SK-N-MC (cell line): Measurements from ENCODE around the gene PCSK4.

Experiments
- EZH2 ChIP-seq: fragments of 200-600 bp; sonication (generic); IDR thresholded peaks from one replicate; pipeline ENCODE4 v1.6.1; 2017; ENCODE audit warnings: antibody characterized with exemption
- FOXP2 ChIP-seq: optimal IDR thresholded peaks from 2 replicates; pipeline ENCODE3; 2011; ENCODE audit warnings: mild to moderate bottlenecking, moderate library complexity; ENCODE audit not compliant: insufficient read depth; ENCODE audit errors: extremely low read length, control extremely low read depth
- POLR2AphosphoS5 ChIP-seq: IDR thresholded peaks from 2 replicates; pipeline ENCODE4 v1.6.1; 2012; ENCODE audit warnings: mild to moderate bottlenecking, low read depth, low read length, borderline replicate concordance

DNA sequence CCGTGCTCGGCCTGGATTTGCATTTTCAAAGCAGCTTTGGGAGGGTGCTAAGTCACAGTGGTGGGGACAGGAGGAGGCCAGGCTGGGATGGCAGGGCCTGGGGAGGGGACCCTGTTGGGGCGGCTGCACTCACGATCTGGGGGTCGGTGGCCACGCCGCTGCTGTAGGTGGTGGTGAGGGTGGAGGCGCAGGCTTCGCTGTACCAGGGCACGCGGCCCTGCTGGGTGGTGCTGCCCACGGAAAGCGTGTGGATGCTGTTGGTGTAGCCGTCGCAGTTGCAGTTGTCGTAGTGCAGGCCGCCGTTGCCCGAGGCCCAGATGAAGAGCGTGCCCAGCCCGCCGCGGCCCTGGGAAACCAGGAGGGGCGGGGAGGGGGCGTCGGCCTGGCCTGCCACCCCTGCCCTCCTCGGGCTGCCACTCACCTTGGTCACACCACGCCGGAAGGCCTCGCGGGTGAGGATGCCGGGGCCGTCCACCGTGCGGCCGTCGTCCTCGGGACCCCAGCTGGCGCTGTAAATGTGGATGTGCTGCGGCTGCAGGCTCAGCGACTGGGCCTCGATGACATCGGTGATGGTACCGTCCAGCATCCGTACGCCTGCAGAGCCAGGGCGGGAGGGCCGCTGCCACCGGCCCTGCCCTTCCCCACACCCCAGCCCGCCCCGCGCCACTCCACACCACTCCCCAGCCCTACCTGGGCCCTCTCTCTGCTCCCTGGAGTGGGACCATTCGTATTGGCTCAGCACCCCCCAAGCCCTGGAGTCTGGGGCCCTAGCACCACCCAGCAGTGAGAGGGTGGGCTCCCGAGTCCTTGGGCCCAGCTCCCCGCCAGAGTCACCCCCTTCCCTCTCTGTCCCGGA lies 3.2 kb downstream of the PCSK4 start:
- no peak for TF ChIP-seq EZH2
- no peak for TF ChIP-seq POLR2AphosphoS5
- TF ChIP-seq FOXP2 = no peak
